PFSK-1 (cell line): ENCODE data around the gene SUOX. TPM values are rescaled to one million over a fixed set of nuclear protein-coding genes. Genes with fewer than 3 reads are reported as not detected.

Source experiments
- FOXP2 ChIP-seq: optimal IDR thresholded peaks from 2 replicates; pipeline ENCODE3; 2011; ENCODE audit warnings: borderline replicate concordance, control low read depth, inconsistent platforms; ENCODE audit not compliant: insufficient read depth; ENCODE audit errors: extremely low read length, extremely low read depth
- POLR2AphosphoS5 ChIP-seq: IDR thresholded peaks from 2 replicates; pipeline ENCODE4 v1.6.1; 2012; ENCODE audit warnings: low read depth, mild to moderate bottlenecking, control low read depth, low read length, moderate library complexity
- REST ChIP-seq, 2 experiments: IDR thresholded peaks; 2 replicates each; pipeline versions ENCODE4 v1.6.1 to v1.8.0; 2011 to 2012; ENCODE audit warnings: low read depth in 2 of 2, low read length in 2 of 2, control low read depth in 1 of 2, inconsistent platforms in 1 of 2, mild to moderate bottlenecking in 1 of 2, moderate library complexity in 1 of 2; ENCODE audit not compliant: insufficient read depth in 1 of 2
- SIN3A ChIP-seq: IDR thresholded peaks from 2 replicates; pipeline ENCODE4 v1.6.1; 2012; ENCODE audit warnings: mild to moderate bottlenecking, low read length, moderate library complexity, borderline replicate concordance; ENCODE audit not compliant: insufficient read depth
- TAF1 ChIP-seq: IDR thresholded peaks from 2 replicates; pipeline ENCODE4 v1.6.1; 2012; ENCODE audit warnings: low read length, control low read depth, borderline replicate concordance; ENCODE audit not compliant: insufficient read depth
- polyA plus RNA-seq: library from polyadenylated mRNA; unstranded; fragments of >200 nt; gene quantifications from one replicate; pipeline ENCODE4 v1.2.1, GENCODE V29; 2012; ENCODE audit warnings: low read depth, missing spikeins; ENCODE audit not compliant: insufficient read length

The SUOX gene
- 14.1 TPM for polyA plus RNA-seq

GRCh38 chr12:55996715-55997534 is at the start of gene SUOX:
SUOX (plus strand) TSS chr12:55997276; CDS start chr12:56002222, 4,946 bp downstream.
- TF ChIP-seq REST (IDR thresholded peaks at IDR 0.05; ENCODE audit: insufficient read depth in 1 of 2, low read depth in 2 of 2, low read length in 2 of 2) (no peak), TAF1 (0 out of 2 replicates have a peak, but pooled peaks have one; percentile 53), POLR2AphosphoS5 (peak; percentile 89), SIN3A (peak; percentile 23; the same call in 1 of the 2 replicates), FOXP2 (no peak)

- TF ChIP-seq SIN3A (no peak), FOXP2 (no peak), REST (IDR thresholded peaks at IDR 0.05; ENCODE audit: insufficient read depth in 1 of 2, low read depth in 2 of 2, low read length in 2 of 2) (no peak), POLR2AphosphoS5 (no peak), TAF1 (no peak)
These were observed 41.7 kb upstream of the SUOX start for GRCh38 chr12:55955344-55955743.

- TF ChIP-seq POLR2AphosphoS5 (no peak), FOXP2 (no peak), TAF1 (no peak), SIN3A (no peak)
These were observed 41.1 kb upstream of the SUOX start for GRCh38 chr12:55955800-55956508.

GRCh38 chr12:55957106-55957859 is 39.8 kb upstream of the SUOX start:
- no peak for TF ChIP-seq FOXP2
- no peak for TF ChIP-seq POLR2AphosphoS5
- TF ChIP-seq REST (IDR thresholded peaks at IDR 0.05; ENCODE audit: insufficient read depth in 1 of 2, low read depth in 2 of 2, low read length in 2 of 2), result no peak
- no peak for TF ChIP-seq TAF1
- no peak for TF ChIP-seq SIN3A

GRCh38 chr12:55963760-55964159 is 33.3 kb upstream of the SUOX start:
- TF ChIP-seq FOXP2, result no peak
- no peak for TF ChIP-seq SIN3A
- TF ChIP-seq POLR2AphosphoS5, result no peak
- TF ChIP-seq TAF1, result no peak
- TF ChIP-seq REST (IDR thresholded peaks at IDR 0.05; ENCODE audit: insufficient read depth in 1 of 2, low read depth in 2 of 2, low read length in 2 of 2), result no peak
